Fibroblast of lung (primary cell): ENCODE data around the gene EXOC8. TPM values are rescaled to one million over a fixed set of nuclear protein-coding genes. Genes with fewer than 3 reads are reported as not detected.

ENCODE experiments used
- DNase-seq, 2 donors: peaks; one replicate each; pipeline versions ENCODE4 v3.0.0 to v3.0.0-alpha.2; 2010; ENCODE audit warnings: low read depth in 2 of 2
- H2AFZ ChIP-seq: 2 replicates; pipeline ENCODE4 v1.5.1; 2012; ENCODE audit warnings: low read length, control low read depth, inconsistent platforms
- H3K27ac ChIP-seq: 2 replicates; pipeline ENCODE4 v1.5.1; 2011; ENCODE audit warnings: low read length, control low read depth; ENCODE audit not compliant: insufficient read depth
- H3K27me3 ChIP-seq: 2 replicates; pipeline ENCODE4 v1.5.1; 2011; ENCODE audit warnings: mild to moderate bottlenecking, low read length; ENCODE audit not compliant: control insufficient read depth, insufficient read depth
- H3K36me3 ChIP-seq: 2 replicates; pipeline ENCODE4 v1.5.1; 2011; ENCODE audit warnings: low read length; ENCODE audit not compliant: control insufficient read depth, insufficient read depth
- H3K4me1 ChIP-seq: 2 replicates; pipeline ENCODE4 v1.5.1; 2011; ENCODE audit warnings: low read length; ENCODE audit not compliant: control insufficient read depth, insufficient read depth; ENCODE audit errors: extremely low read depth
- H3K4me2 ChIP-seq: 2 replicates; pipeline ENCODE4 v1.5.1; 2011; ENCODE audit warnings: low read length, control low read depth; ENCODE audit not compliant: insufficient read depth; ENCODE audit errors: extremely low read depth
- H3K4me3 ChIP-seq, 4 experiments: fragments of 200-600 bp in 1 of 4; sonication (generic) in 1 of 4; replicated peaks in 1 of 4; 2 replicates each; pipeline ENCODE4 v1.5.1; 2011 to 2016; ENCODE audit warnings: low read length in 4 of 4, low read depth in 3 of 4, mild to moderate bottlenecking in 3 of 4, control low read depth in 2 of 4, inconsistent platforms in 1 of 4, mixed read lengths in 1 of 4; ENCODE audit not compliant: insufficient read depth in 1 of 4; ENCODE audit errors: control extremely low read depth in 1 of 4
- H3K79me2 ChIP-seq: 2 replicates; pipeline ENCODE4 v1.5.1; 2012; ENCODE audit warnings: mild to moderate bottlenecking, low read length, inconsistent platforms; ENCODE audit not compliant: control insufficient read depth, insufficient read depth
- H3K9ac ChIP-seq: 2 replicates; pipeline ENCODE4 v1.5.1; 2011; ENCODE audit warnings: mild to moderate bottlenecking, low read length, control low read depth; ENCODE audit not compliant: insufficient read depth
- H3K9me3 ChIP-seq: 2 replicates; pipeline ENCODE4 v1.5.1; 2012; ENCODE audit warnings: low read depth, low read length; ENCODE audit not compliant: control insufficient read depth, insufficient read depth
- H4K20me1 ChIP-seq: 2 replicates; pipeline ENCODE4 v1.5.1; 2011; ENCODE audit warnings: low read length; ENCODE audit not compliant: control insufficient read depth, insufficient read depth; ENCODE audit errors: extremely low read depth
- EZH2 ChIP-seq: IDR thresholded peaks from 2 replicates; pipeline ENCODE4 v1.5.1; 2012; ENCODE audit warnings: low read length, control low read depth, mild to moderate bottlenecking; ENCODE audit errors: missing control alignments
- polyA plus RNA-seq, 2 donors: library from polyadenylated mRNA; depleted of rRNA in 1 of 2; stranded (reverse) in 1 of 2; unstranded in 1 of 2; fragments of >200 nt; gene quantifications; 2 replicates each; pipeline ENCODE4 v1.2.1, GENCODE V29; 2011 to 2012; ENCODE audit warnings: missing spikeins in 1 of 2
- total RNA-seq: library from RNA; depleted of rRNA; stranded (reverse); fragments of >200 nt; gene quantifications from 2 replicates; pipeline ENCODE4 v1.2.1, GENCODE V29; 2014
- TF ChIP-seq, protein P1 (sequence below), 2 donors: IDR thresholded peaks in 1 of 2; conservative IDR thresholded peaks in 1 of 2; 1 replicate in 1 of 2; 2 replicates in 1 of 2; pipeline ENCODE4 v1.5.1; 2011 to 2012; ENCODE audit warnings: low read length in 2 of 2, control low read depth in 1 of 2, inconsistent platforms in 1 of 2, low read depth in 1 of 2, mild to moderate bottlenecking in 1 of 2

Gene EXOC8
- total and polyA plus RNA-seq, 2 donors (not counting 1 experiment from before 2014, with no cell fraction given) = 5.8 to 17.0 TPM

DNA sequence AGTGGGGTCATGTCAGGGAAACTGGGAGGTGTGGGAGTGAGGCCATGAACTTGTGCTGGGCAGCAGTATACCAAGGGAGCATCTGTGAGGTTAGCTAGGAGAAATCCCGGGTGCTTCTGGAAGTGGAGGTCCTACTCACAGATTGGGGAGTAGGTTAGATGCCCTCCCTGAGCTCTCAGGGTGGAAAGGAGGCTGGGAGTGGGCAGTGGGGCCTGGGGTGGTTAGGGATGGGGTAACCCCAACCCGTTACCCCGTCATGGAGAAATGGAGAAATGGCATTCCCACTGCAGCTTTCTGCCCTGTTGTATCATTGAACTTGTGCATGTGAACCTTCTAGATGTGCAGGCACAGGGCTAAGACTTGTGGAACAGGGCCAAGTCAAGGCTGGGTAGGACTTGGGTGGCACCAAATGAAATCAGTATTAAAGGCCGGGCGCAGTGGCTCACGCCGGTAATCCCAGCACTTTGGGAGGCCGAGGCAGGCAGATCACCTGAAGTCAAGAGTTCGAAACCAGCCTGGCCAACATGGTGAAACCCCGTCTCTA, 27.2 kb downstream of the EXOC8 start:
- H4K20me1 ChIP-seq = no peaks in the 10 kb centered on the region

DNA sequence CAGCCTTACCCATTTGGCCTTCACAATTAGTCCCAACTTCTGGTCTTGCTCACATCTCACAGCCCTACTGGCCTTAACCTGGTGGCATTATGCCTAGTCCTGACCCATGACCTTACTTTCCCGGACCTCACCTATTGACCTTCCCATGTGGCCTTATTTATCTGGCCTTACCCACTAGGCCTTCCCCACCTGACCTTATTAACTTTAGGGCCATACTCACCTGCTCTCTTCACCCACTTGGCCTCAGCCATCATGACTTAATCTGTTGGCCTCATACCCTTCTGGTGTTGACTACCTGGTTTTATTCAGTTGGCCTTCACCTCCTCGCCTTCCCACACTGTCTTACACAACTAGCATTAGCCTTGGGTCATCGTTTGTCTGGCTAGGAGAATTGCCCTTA, 35.7 kb downstream of the EXOC8 start:
- H3K36me3 ChIP-seq = no peaks in the 10 kb centered on the region
- no peak overlapping the region for H3K4me3 ChIP-seq
- no peak overlapping the region for H3K27ac ChIP-seq
- no peak overlapping the region for H2AFZ ChIP-seq
- H3K4me1 ChIP-seq = no peaks in the 10 kb centered on the region
- H3K9me3 ChIP-seq = no peaks in the 10 kb centered on the region
- no peak overlapping the region for H3K9ac ChIP-seq
- DNase-seq = no peak
- no peaks in the 10 kb centered on the region for H3K79me2 ChIP-seq
- H3K4me2 ChIP-seq = no peak overlapping the region
- no peaks in the 10 kb centered on the region for H4K20me1 ChIP-seq
- no peaks in the 10 kb centered on the region for H3K27me3 ChIP-seq
- TF ChIP-seq EZH2 = no peak
- TF ChIP-seq, protein P1, sequence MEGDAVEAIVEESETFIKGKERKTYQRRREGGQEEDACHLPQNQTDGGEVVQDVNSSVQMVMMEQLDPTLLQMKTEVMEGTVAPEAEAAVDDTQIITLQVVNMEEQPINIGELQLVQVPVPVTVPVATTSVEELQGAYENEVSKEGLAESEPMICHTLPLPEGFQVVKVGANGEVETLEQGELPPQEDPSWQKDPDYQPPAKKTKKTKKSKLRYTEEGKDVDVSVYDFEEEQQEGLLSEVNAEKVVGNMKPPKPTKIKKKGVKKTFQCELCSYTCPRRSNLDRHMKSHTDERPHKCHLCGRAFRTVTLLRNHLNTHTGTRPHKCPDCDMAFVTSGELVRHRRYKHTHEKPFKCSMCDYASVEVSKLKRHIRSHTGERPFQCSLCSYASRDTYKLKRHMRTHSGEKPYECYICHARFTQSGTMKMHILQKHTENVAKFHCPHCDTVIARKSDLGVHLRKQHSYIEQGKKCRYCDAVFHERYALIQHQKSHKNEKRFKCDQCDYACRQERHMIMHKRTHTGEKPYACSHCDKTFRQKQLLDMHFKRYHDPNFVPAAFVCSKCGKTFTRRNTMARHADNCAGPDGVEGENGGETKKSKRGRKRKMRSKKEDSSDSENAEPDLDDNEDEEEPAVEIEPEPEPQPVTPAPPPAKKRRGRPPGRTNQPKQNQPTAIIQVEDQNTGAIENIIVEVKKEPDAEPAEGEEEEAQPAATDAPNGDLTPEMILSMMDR (conservative IDR thresholded peaks at IDR 0.05 in 1 of 2, IDR thresholded peaks at IDR 0.05 in 1 of 2; ENCODE audit: low read depth in 1 of 2, low read length in 2 of 2) = no peak

More for the DNA sequence above, 27.2 kb downstream of the EXOC8 start:
- Histone ChIP-seq H3K79me2 (no peaks in the 10 kb centered on the region), H3K9me3 (no peaks in the 10 kb centered on the region), H3K4me1 (no peaks in the 10 kb centered on the region), H3K27me3 (no peaks in the 10 kb centered on the region), H3K27ac (no peak overlapping the region), H2AFZ (no peak overlapping the region), H3K36me3 (no peaks in the 10 kb centered on the region), H3K4me3 (no peak overlapping the region), H3K4me2 (no peak overlapping the region), H3K9ac (no peak overlapping the region)
- no peak for TF ChIP-seq EZH2
- TF ChIP-seq, protein P1 (conservative IDR thresholded peaks at IDR 0.05 in 1 of 2, IDR thresholded peaks at IDR 0.05 in 1 of 2; ENCODE audit: low read depth in 1 of 2, low read length in 2 of 2) = no peak
- no peak for DNase-seq

DNA sequence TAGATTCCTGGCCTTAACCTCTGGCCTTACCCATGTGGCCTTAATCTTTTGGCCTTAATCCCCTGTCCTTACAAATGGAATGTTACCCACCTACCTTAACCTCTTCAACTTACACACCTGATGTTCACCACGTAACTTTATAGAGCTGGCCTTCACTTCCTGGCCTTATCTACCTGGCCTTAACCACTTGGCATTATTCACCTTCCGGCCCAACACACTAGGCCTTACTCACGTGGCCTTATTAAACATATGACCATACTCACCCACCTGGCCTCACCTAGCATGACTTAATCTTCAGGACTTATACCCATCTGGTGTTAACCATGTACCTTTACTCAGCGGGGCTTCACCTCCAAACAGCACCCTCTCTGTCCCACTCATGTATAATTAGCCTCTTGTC, 41.7 kb downstream of the EXOC8 start:
- H3K79me2 ChIP-seq = no peaks in the 10 kb centered on the region
- H3K36me3 ChIP-seq = no peaks in the 10 kb centered on the region
- no peak overlapping the region for H3K4me3 ChIP-seq
- H4K20me1 ChIP-seq = no peaks in the 10 kb centered on the region
- H3K9me3 ChIP-seq = no peaks in the 10 kb centered on the region
- H3K4me1 ChIP-seq = no peaks in the 10 kb centered on the region
- no peak overlapping the region for H3K9ac ChIP-seq
- no peak for TF ChIP-seq EZH2
- TF ChIP-seq, protein P1 (conservative IDR thresholded peaks at IDR 0.05 in 1 of 2, IDR thresholded peaks at IDR 0.05 in 1 of 2; ENCODE audit: low read depth in 1 of 2, low read length in 2 of 2) = no peak
- no peaks in the 10 kb centered on the region for H3K27me3 ChIP-seq
- no peak for DNase-seq
- H3K27ac ChIP-seq = no peak overlapping the region
- H3K4me2 ChIP-seq = no peak overlapping the region
- no peak overlapping the region for H2AFZ ChIP-seq
